HG03439 (cell line): ENCODE data around the gene SLC9A5.

Experiments used
- ATAC-seq: cut with Tn5 transposase; IDR thresholded peaks from one replicate; pipeline ENCODE4 v1.9.1; 2021; ENCODE audit warnings: mild to moderate bottlenecking, moderate library complexity; ENCODE audit not compliant: unreplicated experiment

SLC9A5 gene

DNA sequence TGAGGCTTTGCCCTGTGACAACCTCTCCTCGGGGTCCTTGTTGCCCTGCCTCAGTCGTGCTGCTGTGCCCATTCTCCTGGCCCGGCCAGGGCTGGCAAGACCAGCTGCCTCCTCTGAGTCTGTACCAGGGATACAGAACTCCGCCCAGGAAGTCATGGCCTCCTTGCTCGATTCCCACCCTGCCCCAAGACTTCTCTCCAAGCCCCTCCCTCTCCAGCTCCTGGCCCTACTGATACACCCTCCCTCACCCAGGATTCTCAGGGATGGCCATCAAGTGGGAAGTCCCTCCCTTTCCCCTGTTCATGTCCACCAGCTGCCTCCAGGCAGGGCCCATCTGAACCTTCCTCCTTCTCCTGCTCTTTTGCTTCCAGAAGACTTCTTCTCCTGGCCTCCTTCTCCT is 33.1 kb upstream of the SLC9A5 start:
- ATAC-seq = no peak

GRCh38 chr16:67216612-67217490 is 31.9 kb upstream of the SLC9A5 start:
- no peak for ATAC-seq

GRCh38 chr16:67223992-67224391 is 24.8 kb upstream of the SLC9A5 start:
- no peak for ATAC-seq

- ATAC-seq = no peak
Observed at GRCh38 chr16:67226295-67226803, 22.4 kb upstream of the SLC9A5 start.

DNA sequence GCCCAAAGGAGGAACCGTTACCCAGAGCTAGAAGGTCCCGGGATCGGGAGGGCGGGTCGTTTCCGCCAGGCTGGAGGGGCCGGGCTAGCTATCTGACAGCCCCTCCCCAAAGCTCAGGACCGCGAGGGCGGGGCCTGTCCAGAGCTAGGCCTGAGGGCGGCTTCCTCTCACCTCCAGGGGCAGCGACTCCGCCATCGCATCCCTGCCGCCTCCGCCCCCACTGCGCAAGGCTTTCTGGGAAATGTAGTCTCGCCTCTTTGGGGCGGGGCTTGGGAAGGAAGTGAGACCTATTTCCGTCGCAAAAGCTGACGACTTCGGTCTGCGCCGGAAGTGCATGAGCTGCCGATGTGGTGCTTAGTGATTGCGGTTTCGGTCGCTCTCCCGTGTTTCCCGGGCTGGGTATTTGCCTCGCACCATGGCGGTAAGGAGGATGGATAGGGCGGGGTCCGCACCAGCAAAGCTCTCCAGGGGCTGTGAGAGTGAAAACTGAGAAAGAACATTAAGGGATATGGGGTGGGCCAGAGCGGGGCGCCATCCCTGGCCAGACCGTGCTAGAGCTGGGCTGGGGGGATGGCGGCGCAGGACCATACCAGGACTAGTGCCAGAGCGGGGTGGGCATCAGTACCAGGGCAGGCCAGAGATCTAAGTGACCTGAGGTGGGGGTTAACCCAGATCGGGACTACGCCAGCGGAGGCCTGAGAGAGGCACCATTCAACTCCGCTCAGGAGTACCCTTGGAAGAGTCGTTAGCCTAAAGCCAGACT is 21.8 kb upstream of the SLC9A5 start, which contains the start of gene TMEM208:
TSS of gene TMEM208 (plus strand) at position 327 of the 763 bp plus-strand sequence. CDS start at position 416, 89 bp downstream.
- peak; percentile 88 for ATAC-seq

DNA sequence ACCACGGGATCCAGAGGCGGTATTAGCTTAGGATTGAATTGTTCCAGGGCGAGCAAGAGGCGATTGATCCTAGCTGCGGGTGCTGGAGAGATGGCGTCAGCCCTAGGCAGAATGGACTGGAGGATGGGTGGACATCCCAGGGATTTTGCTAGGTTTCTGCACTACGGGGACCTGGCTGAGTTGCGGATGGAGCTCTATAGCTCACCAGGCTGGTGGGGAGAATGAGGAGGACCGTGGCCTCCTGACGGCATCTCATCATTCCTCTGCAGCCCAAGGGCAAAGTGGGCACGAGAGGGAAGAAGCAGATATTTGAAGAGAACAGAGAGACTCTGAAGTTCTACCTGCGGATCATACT is 21.2 kb upstream of the SLC9A5 start:
- no peak for ATAC-seq

DNA sequence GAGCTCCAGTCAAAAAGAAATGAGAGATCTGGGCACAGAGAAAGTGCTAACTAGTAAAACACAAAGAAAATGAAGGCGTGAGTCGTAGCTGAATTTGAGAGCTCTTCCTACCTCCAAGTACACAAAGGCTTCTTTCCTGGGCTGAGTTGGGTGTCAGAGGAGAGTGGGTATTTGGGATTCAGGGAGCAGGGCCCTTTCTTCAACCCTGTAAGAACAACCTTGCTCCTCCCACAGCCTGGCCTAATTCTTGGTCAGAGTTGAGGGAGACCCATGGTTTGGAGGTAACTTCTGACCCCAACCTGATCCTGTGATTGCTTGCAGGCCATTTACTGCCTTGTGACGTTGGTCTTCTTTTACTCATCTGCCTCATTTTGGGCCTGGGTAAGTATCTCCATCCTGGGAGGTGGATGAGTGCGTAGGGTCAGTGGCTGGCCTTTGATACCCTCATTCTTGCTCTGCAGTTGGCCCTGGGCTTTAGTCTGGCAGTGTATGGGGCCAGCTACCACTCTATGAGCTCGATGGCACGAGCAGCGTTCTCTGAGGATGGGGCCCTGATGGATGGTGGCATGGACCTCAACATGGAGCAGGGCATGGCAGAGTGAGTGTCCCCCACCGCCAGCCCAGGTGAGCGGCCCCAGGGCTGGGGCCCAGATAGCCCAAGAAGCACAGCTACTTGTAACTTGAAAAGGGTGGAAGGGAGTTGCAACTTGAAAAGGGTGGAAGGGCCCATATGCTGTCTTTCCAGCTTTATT is 20.6 kb upstream of the SLC9A5 start:
- ATAC-seq = no peak

DNA sequence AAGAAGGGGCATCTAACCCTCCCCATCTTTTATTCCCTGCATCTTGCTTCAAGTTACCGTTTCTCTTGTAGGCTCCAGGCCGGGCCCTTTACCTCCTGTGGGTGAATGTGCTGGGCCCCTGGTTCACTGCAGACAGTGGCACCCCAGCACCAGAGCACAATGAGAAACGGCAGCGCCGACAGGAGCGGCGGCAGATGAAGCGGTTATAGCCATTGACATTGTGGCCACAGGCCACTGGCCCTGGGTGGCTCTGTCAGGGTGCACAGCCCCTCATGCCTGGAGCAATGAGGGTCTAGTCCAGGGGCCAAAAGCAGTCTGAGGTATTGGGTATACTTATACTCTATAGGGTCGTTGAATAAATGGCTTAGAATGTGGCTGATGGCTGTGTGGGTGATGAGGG is 19.9 kb upstream of the SLC9A5 start:
- ATAC-seq = no peak

DNA sequence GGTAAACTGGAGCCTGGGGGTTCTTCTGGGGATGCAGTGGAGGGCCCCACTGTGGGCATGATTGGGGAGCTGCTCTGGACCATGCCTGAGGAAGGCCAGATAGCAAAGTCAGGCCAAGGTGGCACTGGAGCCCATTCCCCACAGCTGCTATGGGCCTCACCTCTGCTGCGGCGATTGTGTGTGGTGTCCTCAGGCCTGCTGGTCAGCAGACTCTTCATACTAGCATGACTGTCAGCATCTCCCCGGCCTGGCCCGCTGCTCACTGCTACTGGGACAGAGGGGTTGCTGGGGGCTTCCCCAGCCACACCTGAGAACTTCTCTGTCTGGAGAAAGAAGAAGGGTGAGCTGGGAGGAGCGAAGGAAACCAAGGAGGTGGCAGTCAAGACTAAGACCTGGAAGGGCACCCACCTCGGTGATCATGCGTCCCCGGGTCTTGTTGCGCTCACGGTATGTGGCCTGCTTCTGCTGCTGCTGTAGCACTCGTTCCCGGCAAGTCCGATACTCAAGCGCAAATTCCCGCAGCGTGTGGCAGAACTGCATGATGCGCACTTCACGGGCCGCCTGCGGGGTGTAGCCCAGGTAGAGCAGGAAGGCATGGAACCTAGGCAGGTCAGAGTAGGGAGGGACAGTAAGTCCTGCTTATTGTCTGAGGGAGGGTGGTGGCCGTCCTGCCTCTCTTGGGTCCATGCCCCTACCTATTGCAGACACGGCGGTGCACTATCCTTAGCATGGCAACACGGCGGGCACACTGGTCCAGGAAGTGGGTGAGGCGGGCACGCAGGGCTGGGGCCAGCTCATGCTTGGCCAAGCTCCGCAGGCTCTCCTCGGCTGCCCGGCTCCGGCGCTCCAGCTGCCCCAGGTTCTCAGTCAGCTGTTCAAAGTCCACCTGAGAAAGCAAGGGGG is 18.6 kb upstream of the SLC9A5 start:
- ATAC-seq = no peak

GRCh38 chr16:67230809-67231660 is 17.7 kb upstream of the SLC9A5 start:
- ATAC-seq = no peak

DNA sequence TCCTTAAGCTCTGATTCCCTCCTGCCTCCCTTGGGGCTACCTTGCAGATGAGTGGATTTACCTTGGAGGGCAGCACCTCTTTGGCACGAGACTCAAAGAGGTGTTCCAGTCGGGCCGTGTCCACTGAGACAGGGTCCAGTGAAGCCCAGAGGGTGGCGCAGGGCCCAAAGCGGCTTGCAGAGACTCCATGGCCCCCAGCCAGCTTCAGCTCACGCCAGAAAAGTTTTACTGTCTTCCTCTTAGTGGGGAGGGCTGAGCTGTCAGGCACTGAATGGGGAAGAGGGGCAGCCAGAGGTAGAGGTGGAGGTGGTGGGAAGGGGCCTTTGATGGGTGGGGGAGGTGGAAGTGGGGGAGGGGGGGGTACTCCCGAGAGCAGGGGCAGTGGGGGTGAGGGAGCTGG is 15.2 kb upstream of the SLC9A5 start:
- ATAC-seq = no peak

DNA sequence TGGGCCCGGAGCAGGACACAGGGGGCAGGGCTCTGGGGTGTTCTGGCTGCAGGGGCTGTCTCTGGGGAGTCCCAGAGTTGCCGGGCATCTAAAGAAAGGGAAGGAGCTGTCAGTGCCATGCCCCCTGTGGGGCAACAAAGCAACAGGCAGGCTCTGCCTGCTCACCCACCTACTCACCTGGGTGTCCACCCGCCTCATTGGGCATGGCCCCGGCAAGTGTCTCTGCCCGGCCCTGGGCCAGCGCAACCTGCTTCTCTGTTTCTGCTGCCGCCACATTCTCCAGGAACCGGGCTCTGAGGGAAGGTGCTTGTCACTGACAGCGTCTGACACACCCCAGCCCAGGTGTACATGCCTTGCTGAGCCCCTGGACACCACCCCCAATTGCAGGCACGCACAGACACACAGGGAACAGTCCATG is 14.6 kb upstream of the SLC9A5 start:
- no peak for ATAC-seq

DNA sequence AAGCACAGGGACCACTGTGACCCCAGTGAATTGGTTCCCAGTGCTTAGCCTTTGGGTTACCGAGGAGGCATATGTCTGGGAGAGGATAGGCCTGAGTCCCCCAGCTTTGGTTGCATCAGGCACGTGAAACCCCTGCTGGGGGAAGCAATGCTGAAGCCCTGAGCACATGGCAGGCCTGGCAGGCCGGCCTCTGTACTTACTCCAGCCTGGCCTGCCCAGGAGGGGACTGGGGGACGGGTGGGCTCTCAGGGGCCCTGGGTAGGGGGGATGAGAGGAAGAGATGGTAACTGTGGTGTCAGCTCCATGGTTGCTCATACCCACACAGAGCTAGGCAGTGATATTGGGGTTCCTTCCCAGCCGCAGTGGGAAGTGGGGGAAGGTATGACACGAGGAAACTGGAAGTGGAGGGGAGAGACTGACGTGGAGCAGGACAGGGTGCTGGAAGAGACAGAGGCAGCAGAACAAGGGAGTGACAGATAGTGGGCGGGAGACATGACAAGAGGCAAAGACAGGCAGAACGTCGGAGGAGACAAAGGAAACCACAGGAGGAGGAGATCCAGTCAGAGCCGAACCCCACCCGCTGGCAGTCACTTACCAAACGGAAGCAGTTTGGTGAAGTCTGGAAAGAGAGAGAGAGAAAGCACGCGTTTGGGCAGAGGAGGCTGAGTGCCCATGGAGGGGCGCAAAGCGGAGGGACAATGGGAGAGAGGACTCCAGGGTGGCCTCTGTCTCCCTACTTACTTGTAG is 12.8 kb upstream of the SLC9A5 start:
- ATAC-seq = no peak

DNA sequence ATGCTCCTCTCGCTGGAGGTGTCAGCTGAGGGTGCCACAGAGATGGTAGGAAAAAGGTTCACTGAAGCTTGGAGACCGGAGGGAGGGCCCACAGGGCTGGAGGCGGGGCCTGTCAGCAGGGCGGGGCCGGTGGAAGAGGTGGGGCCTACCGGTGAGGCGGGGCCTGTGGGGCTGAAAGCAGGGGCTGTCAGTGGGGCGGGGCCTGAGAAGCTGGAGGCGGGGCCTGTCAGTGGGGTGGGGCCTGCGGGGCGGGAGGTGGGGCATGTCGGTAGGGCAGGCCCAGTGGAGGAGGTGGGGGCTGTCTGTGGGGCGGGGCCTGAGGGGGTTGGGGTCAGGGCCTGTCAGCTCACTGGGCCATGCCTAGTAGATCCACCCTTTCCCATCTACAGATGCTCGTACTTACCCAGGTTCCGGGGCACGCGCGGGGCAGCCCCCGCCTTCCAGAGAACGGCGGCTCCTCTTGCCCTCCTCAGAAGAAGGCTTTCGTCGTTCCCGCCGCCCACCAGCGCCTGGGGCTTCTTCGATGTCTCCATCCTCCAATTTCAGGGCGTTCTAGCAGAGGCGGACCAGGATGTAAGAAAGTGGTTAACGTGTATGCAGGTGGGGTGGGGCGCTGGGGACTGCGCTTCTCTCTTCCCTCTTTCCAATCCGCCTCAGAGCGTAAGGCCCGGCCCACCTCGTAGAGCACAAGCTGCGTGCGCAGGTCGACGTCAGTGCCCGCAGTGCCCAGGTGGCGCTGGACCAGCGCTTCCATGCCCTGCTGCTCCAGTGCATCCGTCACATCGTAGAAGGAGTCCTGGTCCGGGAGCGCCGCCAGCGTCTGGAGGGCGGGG is 12.0 kb upstream of the SLC9A5 start:
- ATAC-seq = peak; percentile 43

DNA sequence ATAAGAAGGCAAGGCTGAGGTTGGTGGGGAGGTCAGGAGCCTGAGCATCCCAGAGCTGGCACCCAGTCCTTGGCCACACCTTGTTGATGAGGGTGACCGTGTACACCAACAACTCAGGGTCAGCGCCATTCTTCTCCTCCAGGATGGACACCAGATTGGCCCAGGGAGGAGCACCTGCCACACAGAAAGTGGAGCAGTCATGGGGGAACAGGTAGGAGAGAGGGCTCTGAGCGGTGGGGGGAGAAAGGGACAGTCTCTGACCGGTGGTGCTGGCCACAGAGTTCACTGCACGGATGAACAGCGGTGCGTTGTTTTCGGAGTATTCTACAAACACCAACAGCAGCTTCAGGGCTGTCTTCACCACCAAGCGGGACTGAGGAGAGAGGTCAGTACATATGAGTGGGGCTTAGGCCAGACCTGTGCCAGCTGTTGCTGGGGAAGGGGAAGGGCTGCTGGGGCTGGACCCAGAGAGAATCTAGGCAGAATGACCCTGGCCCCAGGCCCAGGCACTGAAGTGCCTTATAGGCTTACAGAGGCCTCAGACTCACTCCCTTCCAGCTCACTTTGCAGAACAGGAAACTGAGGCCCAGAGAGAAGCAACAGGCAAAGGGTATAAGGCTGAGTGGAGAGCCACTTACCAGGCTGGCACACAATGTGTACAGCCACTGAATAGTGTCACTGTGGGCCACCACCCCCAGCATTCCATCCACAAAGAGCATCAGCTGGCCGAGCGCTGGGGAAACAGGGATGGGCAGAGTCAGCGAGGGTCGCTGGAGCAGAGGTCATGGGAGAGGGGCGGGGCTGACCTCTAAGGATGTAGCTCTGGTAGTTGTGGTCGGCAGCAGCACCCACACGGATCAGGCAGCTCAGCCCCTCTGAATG is 11.1 kb upstream of the SLC9A5 start:
- no peak for ATAC-seq

DNA sequence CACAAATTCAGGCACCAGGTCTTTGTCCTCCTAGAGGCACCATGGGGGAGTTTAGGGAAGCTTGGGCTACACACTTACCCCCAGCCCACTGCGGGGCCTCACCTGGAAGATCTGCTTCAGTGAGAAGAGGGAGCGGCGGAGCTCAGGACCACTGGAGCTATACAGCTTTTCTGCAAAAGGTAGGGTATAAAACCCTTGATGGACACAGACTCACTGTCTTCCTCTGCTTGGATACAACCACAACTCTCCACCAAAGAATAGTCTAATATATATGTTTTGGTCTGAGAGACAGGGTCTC is 10.6 kb upstream of the SLC9A5 start:
- no peak for ATAC-seq
